ENCODE results near the gene CHD3.

CHD3 gene

GRCh38 chr17:7888184-7888920, at the start of gene CHD3:
Gene CHD3, plus strand, starts transcription at chr17:7888789. Its CDS starts 212 bp downstream, at chr17:7889001.
- DNase-seq (ENCODE audit: low spot score) = no peak

- DNase-seq (ENCODE audit: low spot score) = no peak
Observed at GRCh38 chr17:7839190-7839875, 49.3 kb upstream of the CHD3 start.

DNA sequence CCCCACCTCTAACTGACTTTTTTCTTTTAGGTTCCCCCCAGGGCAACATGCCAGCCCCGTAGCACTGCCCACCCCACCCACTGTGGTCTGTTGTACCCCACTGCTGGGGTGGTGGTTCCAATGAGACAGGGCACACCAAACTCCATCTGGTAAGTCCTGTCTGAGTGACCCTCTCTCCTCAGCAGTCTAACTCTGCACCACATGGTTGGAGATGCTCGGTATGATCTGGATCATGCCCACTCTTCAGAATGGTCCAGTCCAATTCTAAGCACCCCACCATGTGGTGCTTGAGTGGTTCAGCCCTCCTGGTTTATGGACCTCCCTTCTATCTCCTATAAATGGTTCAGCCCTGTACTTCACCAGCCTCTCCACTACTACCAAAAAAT, 48.7 kb upstream of the CHD3 start:
- DNase-seq (ENCODE audit: low spot score) = no peak

GRCh38 chr17:7840441-7840840, 48.1 kb upstream of the CHD3 start:
- DNase-seq (ENCODE audit: low spot score) = no peak

DNA sequence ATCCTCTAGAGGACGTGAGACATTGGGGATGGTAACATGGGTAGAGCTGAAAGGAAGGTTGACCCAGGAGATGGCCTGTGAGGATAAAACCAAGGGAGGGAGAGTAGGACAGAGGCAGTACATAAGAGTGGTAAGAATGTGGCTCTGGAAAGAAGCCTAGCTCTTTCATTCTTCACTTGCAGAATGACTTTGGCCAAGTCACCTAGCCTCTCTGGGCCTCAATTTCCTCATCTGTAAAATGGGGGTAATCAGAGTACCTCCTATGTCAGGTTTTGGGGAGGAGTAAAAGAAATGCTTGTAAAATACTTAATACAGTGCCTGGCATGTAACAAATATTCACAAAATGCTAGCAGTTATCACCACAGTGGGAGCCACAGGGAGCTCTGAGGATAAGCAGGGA, 47.7 kb upstream of the CHD3 start:
- no peak for DNase-seq (ENCODE audit: low spot score)

DNA sequence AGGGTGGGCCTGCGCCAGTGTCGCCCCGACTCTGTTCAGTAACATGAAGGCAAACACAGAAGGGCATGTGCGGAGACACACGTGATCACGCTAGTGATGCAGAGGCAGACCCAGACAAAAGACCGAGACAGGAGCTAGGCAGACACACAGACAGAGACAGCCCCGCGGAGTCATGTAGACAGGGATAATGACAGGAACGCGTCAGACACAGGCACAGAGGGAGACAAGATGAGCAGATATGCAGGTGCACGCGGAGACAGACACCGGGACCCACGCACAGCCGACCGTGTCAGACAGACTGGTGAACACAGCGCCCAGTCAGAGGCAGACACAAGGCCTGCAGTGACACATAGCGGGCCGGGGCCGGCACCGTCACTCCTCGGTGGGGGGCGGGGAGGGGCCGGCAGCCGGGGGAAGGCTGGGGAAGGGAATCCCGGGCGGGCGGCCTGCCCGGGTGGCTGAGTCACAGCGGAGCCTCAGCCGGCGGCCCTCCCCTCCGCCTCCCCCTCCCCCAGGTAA, 47.1 kb upstream of the CHD3 start:
- peak; percentile 92 for DNase-seq (ENCODE audit: low spot score)

GRCh38 chr17:7841915-7842379, 46.6 kb upstream of the CHD3 start:
- peak; percentile 87 for DNase-seq (ENCODE audit: low spot score)

GRCh38 chr17:7842380-7843256, 46.0 kb upstream of the CHD3 start:
- peak; percentile 67 for DNase-seq (ENCODE audit: low spot score)

DNA sequence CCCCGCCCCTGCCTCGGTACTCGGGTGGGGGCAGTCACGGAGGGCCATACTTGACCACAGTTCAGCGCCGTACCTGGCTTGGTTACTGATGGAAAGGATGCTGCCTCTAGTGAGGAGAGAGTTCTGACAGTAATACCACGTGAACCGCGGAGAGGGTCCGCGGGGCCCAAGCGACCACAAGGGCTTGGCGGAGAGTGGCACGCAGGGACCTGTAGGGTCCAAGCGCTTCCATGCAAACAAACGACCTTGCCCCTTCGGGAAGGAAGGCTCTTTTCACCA, 45.4 kb upstream of the CHD3 start:
- DNase-seq (ENCODE audit: low spot score) = no peak

DNA sequence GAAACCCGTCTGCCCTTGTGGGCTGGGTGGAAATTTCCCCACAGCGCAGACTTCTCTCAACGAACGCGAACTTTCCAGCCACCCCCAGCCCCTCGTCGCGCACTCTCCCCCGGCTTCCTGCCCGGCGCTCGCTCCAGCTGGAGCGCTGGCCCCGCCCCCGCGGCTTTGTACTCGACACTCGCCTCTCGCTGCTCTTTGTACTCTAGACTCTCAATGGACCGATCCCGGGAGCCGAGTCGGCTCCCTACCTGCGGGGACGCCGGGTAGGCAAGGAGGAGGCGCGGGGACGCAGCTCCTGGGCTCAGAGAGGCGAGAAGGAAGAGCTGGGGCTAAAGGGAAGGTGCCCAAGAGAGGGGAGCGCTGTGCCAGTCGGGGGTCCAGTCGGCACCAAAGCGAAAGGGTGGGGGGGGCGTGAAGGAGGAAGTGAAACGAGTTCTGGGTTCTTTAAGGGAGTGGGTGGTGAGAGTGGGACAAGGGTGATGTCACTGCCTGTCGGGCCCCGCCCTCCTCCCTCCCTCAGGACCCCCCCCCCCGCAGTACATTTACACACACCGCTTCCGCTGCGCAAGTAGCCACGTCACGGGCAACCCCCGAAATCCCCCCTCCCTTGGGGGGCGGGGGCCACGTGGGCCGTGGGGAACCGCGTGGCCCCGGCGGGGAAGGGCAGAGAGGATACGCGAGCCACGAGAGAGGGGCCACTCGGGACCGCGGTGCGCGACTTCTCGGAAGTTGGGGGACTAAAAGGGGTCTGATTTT, 44.9 kb upstream of the CHD3 start:
- peak; percentile 78 for DNase-seq (ENCODE audit: low spot score)

DNA sequence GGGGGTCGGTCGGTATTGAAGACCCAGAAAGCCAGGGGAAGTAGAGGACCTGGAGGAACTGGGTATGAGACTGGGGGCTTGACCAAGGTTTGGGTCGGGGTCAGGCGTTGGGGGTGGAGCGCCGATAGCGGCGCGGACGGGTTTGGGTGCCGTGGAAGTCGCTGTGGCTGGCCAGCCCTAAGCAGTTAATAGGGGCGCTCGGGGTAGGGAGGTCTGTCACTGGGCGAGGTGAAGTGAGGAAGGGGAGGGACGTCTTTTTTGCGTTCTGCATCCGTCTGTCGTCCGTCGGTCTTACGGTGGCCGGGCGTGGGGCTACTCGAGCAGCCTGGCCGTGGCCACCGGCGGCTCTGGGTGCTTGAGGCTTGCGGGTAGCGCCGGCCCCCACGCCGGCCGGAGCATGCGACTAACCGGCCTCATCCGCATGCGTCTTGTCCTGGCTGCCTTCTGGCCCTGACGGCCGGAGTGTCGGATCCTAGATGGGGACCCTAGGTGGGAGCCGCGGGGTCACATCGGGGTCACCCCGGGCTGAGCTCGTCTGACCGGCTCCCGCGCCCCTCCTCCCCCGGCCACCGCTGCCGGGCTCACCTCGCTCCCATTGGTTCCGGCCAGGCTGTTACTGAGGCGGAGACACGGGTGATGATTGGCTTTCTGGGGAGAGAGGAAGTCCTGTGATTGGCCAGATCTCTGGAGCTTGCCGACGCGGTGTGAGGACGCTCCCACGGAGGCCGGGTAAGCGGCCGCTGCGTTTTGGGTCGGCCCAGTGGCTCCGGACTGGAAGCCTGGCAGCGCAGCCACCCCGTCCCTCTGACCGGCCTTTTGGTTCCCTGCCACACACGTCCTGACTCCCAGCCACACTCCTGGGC, 44.1 kb upstream of the CHD3 start:
- peak; percentile 91 for DNase-seq (ENCODE audit: low spot score)

DNA sequence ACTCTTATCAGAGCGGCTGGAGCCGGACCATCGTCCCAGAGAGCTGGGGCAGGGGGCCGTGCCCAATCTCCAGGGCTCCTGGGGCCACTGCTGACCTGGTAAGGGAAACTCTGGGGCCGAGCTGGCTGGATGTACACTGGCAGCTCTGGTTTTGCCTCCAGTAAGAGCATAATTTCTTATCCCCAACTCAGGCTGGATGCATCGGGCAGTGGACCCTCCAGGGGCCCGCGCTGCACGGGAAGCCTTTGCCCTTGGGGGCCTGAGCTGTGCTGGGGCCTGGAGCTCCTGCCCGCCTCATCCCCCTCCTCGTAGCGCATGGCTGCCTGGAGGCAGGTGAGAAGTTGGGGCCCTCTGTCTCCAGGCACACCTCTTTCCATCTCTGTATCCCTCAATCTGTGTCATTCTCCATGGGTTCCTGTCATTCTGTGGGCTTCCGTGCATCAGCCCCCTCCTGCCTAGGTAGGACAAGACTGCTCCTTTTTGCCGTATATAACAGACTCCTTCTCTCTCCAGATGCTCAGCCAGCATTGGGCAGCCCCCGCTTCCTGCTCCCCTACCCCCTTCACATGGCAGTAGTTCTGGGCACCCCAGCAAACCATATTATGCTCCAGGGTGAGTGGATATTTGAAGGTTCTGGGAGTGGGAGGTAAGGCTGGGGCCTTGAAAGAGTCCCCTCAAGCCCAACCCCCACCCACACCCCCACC, 43.1 kb upstream of the CHD3 start:
- DNase-seq (ENCODE audit: low spot score) = no peak

DNA sequence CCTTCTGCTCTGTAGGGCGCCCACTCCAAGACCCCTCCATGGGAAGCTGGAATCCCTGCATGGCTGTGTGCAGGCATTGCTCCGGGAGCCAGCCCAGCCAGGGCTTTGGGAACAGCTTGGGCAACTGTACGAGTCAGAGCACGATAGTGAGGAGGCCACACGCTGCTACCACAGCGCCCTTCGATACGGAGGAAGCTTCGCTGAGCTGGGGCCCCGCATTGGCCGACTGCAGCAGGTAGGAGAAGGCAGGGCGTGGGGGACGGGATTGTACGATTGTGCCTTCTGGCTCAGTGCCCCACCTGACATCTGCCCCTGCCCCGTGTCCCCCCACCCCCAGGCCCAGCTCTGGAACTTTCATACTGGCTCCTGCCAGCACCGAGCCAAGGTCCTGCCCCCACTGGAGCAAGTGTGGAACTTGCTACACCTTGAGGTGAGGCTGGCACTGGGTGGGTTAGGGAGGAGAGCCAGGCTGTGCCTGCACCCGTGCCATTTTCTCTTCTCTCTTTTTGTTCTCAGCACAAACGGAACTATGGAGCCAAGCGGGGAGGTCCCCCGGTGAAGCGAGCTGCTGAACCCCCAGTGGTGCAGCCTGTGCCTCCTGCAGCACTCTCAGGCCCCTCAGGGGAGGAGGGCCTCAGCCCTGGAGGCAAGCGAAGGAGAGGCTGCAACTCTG, 42.4 kb upstream of the CHD3 start:
- DNase-seq (ENCODE audit: low spot score) = no peak

GRCh38 chr17:7846765-7847661, 41.6 kb upstream of the CHD3 start:
- no peak for DNase-seq (ENCODE audit: low spot score)

DNA sequence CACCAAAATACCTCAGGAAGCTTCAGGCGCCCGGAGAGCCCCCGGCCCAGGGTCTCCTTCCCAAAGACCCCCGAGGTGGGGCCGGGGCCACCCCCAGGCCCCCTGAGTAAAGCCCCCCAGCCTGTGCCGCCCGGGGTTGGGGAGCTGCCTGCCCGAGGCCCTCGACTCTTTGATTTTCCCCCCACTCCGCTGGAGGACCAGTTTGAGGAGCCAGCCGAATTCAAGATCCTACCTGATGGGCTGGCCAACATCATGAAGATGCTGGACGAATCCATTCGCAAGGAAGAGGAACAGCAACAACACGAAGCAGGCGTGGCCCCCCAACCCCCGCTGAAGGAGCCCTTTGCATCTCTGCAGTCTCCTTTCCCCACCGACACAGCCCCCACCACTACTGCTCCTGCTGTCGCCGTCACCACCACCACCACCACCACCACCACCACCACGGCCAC, 40.4 kb upstream of the CHD3 start:
- DNase-seq (ENCODE audit: low spot score) = no peak

- DNase-seq (ENCODE audit: low spot score) = no peak
Observed at GRCh38 chr17:7848739-7849129, 39.9 kb upstream of the CHD3 start.

- no peak for DNase-seq (ENCODE audit: low spot score)
Observed at GRCh38 chr17:7849130-7849750, 39.3 kb upstream of the CHD3 start.
